DMS 273 (cell line): Measurements from ENCODE around the gene IKZF5.

Source experiments
- DNase-seq: peaks from one replicate; lab custom pipeline; 2025; ENCODE audit not compliant: unreplicated experiment; lab: John Stamatoyannopoulos, UW

The IKZF5 gene

DNA sequence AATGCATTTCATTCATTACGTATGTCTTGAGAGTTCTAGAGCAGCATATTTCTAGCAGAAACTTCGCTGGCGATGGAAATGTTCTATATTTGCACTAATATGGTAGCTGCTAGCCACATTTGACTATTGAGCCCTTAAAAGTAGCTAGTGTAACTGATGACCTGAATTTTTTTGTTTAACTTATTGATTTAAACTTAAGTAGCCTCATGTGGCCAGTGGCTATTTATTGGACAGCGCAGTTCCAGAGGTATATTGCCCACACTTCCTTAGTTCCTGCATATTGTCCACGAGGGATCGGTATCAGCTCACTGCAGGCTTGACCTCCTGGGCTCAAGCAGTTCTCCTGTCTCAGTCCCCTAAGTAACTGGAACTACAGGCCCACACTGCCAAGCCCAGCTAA lies 24.7 kb downstream of the IKZF5 start:
- no peak for DNase-seq

DNA sequence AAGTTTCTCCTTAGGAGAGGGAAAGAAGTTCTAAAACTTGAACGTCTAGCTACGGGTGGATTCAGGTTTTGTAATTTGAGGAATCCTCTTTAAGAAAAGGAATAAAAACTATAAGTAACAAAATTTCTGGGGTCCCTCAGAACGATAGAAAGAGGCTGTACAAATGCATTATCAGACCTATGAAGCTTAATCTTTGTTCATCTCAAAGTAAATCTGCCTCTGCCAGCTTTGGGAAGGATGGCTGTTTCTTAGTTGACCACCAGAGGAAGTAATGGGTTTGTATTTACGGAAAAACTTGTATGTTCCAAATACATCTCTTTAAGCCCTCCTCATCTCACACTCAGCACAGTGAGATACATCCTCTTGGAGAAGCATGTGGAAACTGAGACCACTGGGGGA lies 27.5 kb downstream of the IKZF5 start:
- peak; percentile 65 for DNase-seq

DNA sequence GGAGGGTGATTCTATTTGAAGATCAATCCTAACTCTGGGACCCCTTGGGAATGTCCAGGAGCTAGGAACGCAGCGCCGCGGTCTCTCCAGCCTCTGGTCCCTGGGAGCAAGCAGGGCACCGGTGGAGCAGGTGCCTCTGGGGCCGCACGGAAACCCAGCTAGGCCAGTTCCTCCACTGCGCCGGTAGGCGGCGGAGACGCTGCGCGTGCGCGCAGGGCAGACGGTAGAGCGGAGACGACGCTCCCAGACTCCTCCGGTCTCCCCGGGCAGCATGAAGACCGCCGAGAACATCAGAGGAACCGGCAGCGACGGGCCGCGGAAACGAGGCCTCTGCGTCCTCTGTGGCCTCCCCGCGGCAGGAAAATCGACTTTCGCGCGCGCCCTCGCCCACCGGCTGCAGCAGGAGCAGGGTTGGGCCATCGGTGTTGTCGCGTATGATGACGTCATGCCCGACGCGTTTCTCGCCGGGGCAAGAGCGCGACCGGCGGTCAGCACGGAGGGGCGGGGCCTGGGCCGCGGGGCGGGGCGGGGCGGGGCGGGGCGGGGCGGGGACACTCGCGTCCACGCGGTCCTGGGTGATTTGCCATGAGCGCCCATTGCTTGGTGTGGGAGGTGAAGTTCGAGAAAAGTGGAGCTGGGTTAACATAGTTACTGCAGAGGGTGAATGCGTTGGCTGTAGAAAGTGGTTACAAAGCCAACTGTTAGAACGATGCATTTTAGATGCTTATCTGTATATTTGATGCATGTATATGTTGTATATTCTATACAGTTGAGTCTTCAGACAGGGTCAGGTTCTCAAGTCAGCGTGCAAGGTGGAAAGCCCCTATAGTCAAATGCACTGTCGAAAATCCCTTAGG lies 28.2 kb downstream of the IKZF5 start, which contains the start of gene PSTK:
Gene PSTK, plus strand, starts transcription at position 193 of the 857 bp plus-strand sequence. Its CDS starts 79 bp downstream, at position 272.
- DNase-seq = peak; percentile 92

DNA sequence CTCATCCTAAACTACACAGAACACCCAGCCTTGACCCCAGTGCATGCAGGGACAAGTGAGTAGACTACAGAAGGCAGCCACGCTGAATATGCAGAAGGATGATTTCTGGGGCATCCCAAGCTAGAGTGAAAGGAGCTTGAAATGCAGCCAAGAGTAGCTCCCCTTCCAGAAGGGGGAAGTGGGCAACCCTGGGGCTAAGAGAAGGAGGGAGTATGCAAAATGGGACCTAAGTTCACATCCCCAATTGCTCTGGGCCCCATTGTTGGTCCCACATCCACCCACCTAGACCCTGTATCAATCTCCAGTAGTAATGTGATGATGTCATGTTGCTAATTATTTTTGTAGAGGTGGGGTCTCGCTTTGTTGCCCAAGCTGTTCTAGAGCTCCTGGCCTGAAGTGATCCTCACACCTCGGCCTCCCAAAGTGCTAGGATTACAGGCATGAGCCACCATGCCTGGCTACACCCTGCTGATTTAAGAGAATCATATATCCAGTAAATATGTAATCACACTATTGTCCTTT lies 34.0 kb downstream of the IKZF5 start:
- DNase-seq = no peak

DNA sequence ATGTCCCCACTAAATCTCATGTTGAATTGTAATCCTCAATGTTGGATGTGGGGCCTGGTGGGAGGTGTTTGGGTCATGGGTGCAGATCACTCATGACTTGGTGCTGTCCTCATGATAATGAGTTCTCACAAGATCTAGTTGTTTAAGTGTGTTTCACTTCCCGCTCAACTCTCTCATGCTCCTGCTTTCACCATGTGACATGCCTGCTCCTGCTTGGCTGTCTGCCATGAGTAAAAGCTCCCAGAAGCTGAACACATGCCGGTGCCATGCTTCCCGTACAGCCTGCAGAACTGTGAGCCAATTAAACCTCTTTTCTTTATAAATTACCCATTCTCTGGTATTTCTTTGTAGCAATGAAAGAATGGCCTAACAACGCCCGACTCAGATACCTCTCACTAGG lies 34.6 kb downstream of the IKZF5 start:
- peak; percentile 17 for DNase-seq

DNA sequence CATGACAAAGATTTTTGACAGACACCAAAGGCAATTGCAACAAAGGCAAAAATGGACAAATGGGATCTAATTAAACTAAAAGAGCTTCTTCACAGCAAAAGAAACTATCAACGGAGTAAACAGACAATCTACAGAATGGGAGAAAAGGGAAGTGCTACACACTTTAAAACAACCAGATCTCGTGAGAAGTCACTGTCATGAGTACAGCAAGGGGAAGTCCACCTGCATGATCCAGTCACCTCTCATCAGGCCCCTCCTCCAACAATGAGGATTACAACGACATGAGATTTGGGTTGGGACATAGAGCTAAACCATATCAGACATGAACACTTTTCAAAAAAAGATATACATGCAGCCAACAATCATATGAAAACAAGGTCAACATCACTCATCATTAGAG lies 39.9 kb downstream of the IKZF5 start:
- DNase-seq = no peak

DNA sequence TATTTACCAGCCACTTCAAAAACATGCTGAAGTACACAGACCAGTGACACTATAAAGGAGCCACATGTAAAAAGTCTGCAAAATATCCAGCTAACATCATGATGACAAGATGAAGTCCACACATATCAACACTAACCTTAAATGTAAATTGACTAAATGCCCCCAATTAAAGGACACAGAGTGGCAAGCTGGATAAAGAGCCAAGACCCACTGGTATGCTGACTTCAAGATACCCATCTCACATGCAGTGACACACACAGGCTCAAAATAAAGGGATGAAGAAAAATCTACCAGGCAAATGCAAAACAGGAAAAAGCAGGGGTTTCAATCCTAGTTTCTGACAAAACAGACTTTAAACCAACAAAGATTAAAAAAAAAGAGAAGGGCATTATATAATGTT lies 41.7 kb downstream of the IKZF5 start:
- DNase-seq = no peak

DNA sequence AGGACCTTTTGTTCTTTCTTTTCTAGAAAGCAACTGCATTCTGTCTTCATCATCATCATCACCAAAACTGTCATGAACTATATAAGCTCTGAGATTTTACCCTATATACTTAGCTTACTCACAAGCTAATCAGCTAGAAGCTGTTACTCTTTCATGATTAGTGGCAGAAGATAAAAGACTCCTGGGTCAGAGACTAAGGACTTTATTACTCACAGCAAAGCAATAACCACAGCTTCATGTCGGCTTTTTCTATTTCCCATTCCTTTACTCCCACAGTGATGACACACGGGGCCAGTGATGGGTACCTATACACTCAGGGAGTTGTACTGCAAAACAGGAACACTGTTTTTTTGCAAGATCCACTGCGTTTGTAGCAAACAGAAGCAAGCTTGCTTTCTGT lies 46.2 kb downstream of the IKZF5 start:
- no peak for DNase-seq

DNA sequence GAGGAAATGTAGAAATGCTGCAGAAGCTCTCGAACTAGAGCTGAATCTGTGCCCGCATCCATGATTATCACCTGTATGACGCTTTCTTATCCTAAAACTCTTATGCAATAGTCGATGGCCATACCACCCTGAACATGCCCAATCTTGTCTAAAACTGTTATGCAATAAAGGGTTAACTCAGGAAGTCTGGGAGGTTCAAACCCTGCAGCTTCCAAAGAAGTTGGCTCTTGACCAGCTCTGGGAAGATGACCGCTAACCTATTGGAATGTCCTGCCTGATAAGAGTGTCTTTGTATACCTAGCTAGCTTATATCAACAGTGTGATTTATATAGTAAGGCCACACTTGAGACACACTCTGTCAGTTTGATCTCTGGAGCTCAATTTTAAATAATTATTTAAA lies 51.1 kb downstream of the IKZF5 start:
- no peak for DNase-seq

DNA sequence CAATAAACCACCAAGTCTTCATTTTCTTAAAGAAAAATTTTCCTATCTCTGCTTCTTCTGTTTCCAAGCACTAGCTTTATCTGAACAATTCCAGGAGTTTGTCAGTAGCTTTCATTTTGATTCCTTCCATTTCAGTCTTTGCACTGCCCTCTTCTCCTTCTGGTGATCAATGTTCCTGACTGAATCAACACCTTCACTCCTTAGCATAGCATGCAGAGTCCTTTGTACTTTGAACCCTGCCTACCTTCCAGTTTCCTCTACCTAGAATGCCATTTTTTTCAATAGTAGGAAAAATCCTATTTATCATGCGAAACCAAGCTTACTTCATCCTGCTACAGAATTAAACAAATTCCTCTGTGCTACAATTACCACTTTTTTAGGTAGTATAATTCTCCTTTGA lies 52.7 kb downstream of the IKZF5 start:
- DNase-seq = no peak

DNA sequence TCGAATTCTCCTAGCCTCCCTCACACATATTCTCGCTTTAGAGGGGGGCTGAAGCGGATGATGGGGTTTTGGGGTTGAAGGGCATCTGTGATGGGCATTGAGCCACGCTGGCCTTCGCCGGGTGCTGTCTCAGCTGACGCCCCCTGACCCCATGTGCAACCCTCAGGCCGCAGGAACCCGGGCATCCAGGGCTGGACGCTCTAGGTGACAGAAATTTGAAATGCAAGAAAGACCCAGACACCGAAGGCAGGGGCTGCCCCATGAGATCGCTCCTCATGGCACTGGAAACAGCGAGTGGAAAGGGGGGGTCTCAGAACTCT lies 53.9 kb downstream of the IKZF5 start:
- DNase-seq = no peak

DNA sequence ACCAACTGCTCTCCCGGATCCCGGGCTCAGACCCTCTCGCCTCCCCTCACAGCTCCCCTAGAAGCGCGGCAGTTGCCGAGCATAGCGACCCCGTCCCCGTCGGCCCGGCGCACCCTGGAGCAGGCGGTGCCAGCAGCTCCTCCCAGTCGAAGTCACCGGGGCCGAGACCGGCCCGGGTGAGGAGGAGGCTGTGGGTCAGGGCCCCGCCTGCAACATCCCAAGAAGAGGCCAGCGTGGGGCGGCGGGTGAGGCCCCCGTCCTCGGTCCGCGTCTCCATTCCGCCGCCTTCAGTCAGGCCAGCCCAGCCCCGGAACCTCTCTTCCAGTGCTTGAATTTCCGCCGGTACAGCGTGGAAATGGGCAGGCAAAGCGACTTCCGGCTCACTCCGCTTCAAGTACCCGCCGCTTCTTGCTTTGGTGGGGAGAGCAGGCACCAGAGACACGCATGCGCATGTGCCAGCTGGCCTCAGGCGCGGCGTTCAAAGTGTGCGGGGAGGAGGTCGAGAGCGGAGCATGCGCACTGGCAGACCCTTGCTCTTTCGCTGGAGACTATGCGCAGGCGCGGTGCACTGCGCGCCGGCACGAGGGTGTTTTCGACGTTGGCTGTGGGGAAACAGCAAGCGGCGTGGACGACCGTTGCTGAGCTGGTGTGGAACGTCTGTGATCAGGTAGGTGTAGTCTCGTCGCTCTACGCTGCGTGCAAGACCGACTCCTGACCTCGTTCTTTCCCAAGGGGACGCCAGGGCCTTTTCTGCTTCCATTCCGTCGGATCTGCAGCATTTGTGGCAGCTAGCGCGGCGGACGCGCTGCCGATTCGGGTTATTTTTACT lies 54.5 kb downstream of the IKZF5 start, which contains the start of gene C10orf88:
Gene C10orf88, minus strand, starts transcription at position 326 of the 829 bp plus-strand sequence. Its CDS starts 49 bp downstream, at position 277.
- peak; percentile 97 for DNase-seq

DNA sequence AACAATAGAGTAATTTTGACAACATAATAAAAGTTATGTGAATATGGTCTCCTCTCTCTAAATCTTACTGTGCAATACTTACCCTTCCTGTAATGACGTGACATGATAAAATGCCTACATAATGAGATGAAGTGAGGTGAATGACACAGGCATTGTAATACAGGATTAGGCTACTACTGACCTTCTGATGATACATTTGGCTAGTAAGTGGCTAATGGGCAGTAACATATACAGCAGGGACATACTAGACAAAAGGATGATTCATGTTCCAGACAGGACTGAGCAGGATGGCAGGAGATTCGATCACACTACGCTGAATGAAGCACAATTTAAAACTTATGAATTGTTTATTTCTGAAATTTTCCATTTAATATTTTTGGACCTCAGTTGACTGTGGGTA lies 59.3 kb downstream of the IKZF5 start:
- no peak for DNase-seq
